AG04450 (cell line): ENCODE data around the gene JOSD1. TPM values are rescaled to one million over a fixed set of nuclear protein-coding genes. Genes with fewer than 3 reads are reported as not detected.

Experiments used
- CTCF ChIA-PET: fragments of 300-600, 350-600 bp; formaldehyde crosslinking; extraction: SDS; loops from one replicate; lab custom pipeline; 2022; ENCODE audit warnings: antibody characterized with exemption, inconsistent platforms; lab: Charles Lee
- POLR2A ChIA-PET: fragments of 350-600 bp; formaldehyde crosslinking; extraction: SDS; loops from one replicate; lab custom pipeline; 2021; ENCODE audit warnings: antibody characterized with exemption, inconsistent platforms; lab: Yijun Ruan, JAX
- DNase-seq: peaks from one replicate; pipeline ENCODE4 v3.0.0-alpha.2; 2011; ENCODE audit warnings: low read depth, low spot score
- H3K27ac ChIP-seq: one replicate; pipeline ENCODE4 v1.5.1; 2012; ENCODE audit warnings: low read depth, low read length, control low read depth
- H3K27me3 ChIP-seq: one replicate; pipeline ENCODE4 v1.6.0; 2012; ENCODE audit warnings: low read length; ENCODE audit not compliant: control insufficient read depth, insufficient read depth
- H3K4me3 ChIP-seq: 2 replicates; pipeline ENCODE4 v1.5.1; 2011; ENCODE audit warnings: mild to moderate bottlenecking, low read depth, low read length, control low read depth
- H3K9me3 ChIP-seq: 2 replicates; pipeline ENCODE4 v1.5.1; 2012; ENCODE audit warnings: low read length; ENCODE audit not compliant: control insufficient read depth, insufficient read depth
- polyA plus RNA-seq: library from polyadenylated mRNA; depleted of rRNA; stranded (reverse); fragments of >200 nt; gene quantifications from 2 replicates; pipeline ENCODE4 v1.2.3, GENCODE V29; 2011
- TF ChIP-seq, protein P1 (sequence below): IDR thresholded peaks from 2 replicates; pipeline ENCODE4 v1.5.1; 2011; ENCODE audit warnings: low read depth, low read length, control low read depth, inconsistent platforms

The JOSD1 gene
- polyA plus RNA-seq, 1 experiment = 29.6 TPM

DNA sequence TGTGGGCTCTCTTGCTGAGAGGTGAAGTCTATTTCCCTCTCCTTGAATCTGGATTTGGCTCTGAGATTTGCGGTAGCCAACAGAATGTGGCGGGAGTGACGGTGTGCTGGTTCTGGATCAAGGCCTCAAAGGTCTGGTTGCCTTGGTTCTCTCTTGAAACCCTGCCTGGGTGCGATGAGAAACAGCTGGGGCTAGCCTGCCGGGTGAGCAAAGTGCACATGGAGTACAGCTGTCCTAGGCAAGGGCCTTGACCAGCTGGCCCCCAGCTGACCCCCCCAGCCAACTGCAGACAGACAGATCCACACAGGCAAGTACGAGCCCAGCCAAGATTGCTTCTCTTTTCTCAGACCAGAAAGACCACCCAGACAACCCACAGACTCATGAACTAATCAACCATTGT lies 44.2 kb upstream of the JOSD1 start:
- Histone ChIP-seq H3K27ac (no peak overlapping the region), H3K27me3 (no peaks in the 10 kb centered on the region), H3K4me3 (no peak overlapping the region), H3K9me3 (no peaks in the 10 kb centered on the region)
- TF ChIP-seq, protein P1, sequence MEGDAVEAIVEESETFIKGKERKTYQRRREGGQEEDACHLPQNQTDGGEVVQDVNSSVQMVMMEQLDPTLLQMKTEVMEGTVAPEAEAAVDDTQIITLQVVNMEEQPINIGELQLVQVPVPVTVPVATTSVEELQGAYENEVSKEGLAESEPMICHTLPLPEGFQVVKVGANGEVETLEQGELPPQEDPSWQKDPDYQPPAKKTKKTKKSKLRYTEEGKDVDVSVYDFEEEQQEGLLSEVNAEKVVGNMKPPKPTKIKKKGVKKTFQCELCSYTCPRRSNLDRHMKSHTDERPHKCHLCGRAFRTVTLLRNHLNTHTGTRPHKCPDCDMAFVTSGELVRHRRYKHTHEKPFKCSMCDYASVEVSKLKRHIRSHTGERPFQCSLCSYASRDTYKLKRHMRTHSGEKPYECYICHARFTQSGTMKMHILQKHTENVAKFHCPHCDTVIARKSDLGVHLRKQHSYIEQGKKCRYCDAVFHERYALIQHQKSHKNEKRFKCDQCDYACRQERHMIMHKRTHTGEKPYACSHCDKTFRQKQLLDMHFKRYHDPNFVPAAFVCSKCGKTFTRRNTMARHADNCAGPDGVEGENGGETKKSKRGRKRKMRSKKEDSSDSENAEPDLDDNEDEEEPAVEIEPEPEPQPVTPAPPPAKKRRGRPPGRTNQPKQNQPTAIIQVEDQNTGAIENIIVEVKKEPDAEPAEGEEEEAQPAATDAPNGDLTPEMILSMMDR = no peak
- ChIA-PET POLR2A (no interaction called here), CTCF (no interaction called here)
- DNase-seq = no peak

DNA sequence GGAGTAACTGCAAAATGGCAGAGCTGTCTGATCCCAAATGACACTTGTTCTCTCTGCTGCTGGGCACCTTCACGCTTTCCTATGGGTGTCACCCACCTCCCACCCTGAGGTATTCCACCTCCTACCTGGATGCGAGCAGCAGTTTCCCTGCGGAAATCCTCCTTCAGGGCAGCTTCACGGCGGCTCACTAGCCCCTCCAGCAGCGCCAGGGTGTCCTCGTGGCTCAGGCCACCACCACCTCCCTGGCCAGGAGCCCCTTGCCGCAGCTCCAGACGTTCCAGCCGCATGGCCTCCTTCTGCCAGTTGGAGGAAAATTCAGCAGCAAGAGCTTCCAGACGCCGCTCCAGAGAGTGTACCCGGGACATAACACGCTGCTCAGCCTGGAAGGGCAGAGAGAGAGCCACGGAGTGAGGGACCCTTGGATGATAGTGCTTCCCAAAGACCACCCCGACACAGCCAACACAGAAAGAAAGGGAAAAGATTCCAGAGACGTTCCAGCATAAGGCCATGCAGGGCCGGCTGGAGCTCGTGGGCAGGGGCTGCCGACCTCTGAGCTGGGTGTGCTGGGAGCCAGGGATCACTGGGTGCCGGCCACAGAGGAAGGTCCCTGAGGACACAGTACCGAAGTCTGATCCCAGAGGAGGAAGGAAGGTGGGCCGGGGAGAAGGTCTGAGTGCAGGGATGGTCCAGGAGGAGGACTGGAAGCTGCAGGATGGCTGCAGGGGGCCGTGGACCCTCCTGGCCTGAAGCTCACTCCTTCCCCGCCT lies 41.6 kb upstream of the JOSD1 start:
- POLR2A ChIA-PET = interaction anchor here (1.1 kb wide), 1 partner anchor 12 kb away, joined by 3 read pairs; no protein-coding TSS in a partner anchor
- TF ChIP-seq, protein P1 = no peak
- CTCF ChIA-PET = no interaction called here
- no peak overlapping the region for H3K4me3 ChIP-seq
- no peaks in the 10 kb centered on the region for H3K27me3 ChIP-seq
- DNase-seq = no peak
- no peak overlapping the region for H3K27ac ChIP-seq
- H3K9me3 ChIP-seq = no peaks in the 10 kb centered on the region; the same call in 1 of the 2 replicates

DNA sequence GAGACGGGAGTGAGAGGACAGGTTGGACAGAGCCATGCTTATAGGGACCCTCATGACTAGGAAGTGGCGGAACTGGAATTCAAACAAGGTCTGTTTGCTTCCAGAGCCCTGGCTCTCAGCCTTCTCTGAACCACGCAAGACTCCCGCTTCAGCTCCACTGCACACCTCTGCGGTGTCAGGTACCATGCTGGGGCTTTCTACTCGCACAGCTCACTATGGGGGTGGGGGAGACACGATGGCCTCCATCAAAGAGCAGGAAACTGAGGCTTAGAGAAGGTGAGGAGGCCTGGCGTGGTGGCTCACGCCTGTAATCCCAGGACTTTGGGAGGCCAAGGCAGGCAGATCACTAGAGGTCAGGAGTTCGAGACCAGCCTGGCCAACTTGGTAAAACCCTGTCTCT lies 40.8 kb upstream of the JOSD1 start:
- ChIA-PET POLR2A (no interaction called here), CTCF (no interaction called here)
- no peaks in the 10 kb centered on the region for H3K27me3 ChIP-seq
- DNase-seq = no peak
- no peaks in the 10 kb centered on the region; the same call in 1 of the 2 replicates for H3K9me3 ChIP-seq
- TF ChIP-seq, protein P1 = no peak
- H3K4me3 ChIP-seq = no peak overlapping the region
- no peak overlapping the region for H3K27ac ChIP-seq

DNA sequence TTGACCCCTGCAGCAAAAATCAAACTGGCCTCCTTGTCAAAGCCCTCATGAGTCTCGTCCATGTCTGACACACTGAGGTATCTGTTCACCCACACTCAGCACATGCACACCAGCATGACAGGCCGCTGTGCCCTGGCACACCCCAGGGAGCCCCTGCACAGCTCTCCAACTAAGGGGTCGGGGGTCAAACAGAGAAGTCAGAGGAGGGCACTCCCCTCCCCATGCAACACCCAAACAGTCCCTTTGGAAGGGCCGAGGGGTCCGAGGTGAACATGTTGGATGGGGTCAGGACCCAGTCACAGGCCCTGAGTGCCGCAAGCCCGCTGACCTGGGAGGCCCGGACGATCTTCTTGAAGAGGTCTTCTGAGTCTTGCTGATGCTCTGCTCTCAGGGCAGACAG lies 40.4 kb upstream of the JOSD1 start:
- Histone ChIP-seq H3K4me3 (no peak overlapping the region), H3K27ac (no peak overlapping the region), H3K9me3 (no peaks in the 10 kb centered on the region; the same call in 1 of the 2 replicates), H3K27me3 (no peaks in the 10 kb centered on the region)
- POLR2A ChIA-PET = interaction anchor here (1.6 kb wide), 1 partner anchor 35 kb away, joined by 5 read pairs; the partner anchor contains the start of gene GTPBP1
- no peak for DNase-seq
- TF ChIP-seq, protein P1 = no peak
- CTCF ChIA-PET = no interaction called here

DNA sequence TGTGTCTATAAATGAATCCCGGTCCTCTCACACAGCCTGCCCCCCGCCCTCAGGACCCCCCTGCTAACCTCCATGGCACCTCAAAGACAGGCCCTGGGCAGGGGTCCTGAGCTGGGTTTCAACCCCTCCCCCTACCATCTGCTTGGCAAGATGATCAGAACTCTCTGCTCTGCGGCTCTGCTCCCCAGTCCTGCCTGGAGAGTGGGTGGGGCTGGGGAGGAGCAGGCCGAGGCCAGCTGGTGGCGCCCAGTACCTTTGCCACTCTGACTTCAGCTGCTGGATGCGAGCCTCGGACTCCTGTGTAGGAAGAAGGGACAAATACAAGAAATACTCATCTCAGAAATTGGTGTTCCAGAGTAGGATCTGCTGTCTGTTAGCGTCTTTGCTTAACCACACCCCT lies 40.0 kb upstream of the JOSD1 start:
- TF ChIP-seq, protein P1 = no peak
- ChIA-PET POLR2A (interaction anchor here (0.5 to 1.6 kb wide), 2 partner anchors 9 to 35 kb away, joined by 5 read pairs; partner anchors contain the start of gene GTPBP1), CTCF (interaction anchor here (1.5 kb wide), 1 partner anchor 16 kb away, joined by 6 read pairs; no protein-coding TSS in a partner anchor)

More for the DNA sequence above, 40.0 kb upstream of the JOSD1 start:
- Histone ChIP-seq H3K9me3 (no peaks in the 10 kb centered on the region; the same call in 1 of the 2 replicates), H3K4me3 (no peak overlapping the region), H3K27me3 (no peaks in the 10 kb centered on the region), H3K27ac (no peak overlapping the region)
- no peak for DNase-seq
